Measurements from ENCODE around the gene ALDH1L2. TPM values are rescaled to one million over a fixed set of nuclear protein-coding genes. Genes with fewer than 3 reads are reported as not detected.

The ALDH1L2 gene
- total and polyA plus RNA-seq, 9 of the 15 experiments (the other 6 are each of a cell fraction or from before 2014, with no cell fraction given) = 1.1 to 9.9 (median 3.8) TPM

DNA sequence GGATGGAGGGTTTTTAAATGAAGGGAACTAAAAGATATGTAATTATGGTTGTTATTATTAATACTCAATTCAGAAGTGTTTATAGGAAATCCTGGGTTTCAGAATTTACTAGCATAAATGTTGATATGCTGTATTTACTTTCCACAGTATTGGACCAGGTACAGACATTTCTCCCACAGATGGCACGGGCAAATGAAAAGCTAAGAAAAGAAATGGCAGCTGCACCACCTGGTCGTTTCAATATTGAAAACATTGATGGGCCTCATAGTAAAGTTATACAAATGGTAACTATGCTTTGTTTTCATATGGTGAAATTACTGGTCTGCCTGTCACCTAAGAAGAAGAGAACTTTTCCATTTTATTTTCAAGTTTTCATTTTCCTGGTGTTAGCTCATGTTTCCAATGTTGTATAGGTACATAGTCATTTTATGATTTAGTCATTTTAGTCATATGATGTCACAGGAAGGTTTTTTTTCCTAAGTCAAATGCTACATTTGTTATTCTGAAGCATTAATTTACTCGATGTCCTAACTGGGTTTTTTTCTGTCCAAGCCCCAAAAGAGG, 92.6 kb downstream of the ALDH1L2 start:
- TF ChIP-seq POLR2A (conservative IDR thresholded peaks at IDR 0.05) (no peak), ZSCAN32 (CRISPR knock-in tag; IDR thresholded peaks at IDR 0.05) (no peak), MED1 (CRISPR knock-in tag; IDR thresholded peaks at IDR 0.05; ENCODE audit: borderline replicate concordance) (no peak), POLR3G (IDR thresholded peaks at IDR 0.05; ENCODE audit: extremely low read depth, insufficient read length, insufficient replicate concordance) (no peak)
- TF ChIP-seq, protein P1, sequence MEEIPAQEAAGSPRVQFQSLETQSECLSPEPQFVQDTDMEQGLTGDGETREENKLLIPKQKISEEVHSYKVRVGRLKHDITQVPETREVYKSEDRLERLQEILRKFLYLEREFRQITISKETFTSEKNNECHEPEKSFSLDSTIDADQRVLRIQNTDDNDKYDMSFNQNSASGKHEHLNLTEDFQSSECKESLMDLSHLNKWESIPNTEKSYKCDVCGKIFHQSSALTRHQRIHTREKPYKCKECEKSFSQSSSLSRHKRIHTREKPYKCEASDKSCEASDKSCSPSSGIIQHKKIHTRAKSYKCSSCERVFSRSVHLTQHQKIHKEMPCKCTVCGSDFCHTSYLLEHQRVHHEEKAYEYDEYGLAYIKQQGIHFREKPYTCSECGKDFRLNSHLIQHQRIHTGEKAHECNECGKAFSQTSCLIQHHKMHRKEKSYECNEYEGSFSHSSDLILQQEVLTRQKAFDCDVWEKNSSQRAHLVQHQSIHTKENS (CRISPR knock-in tag; IDR thresholded peaks at IDR 0.05) = no peak
- ChIA-PET CTCF (ENCODE audit: low intra/inter-chr PET ratio) (no interaction called here), POLR2A (interaction anchor here (0.8 to 1.1 kb wide), 2 partner anchors 90 to 610 kb away, joined by 3 read pairs; no protein-coding TSS in a partner anchor)
- Histone ChIP-seq H2AFZ (ENCODE audit: low read depth, low read length) (no peak overlapping the region), H3K9me1 (ENCODE audit: control insufficient read depth, insufficient read depth, low read length) (no peaks in the 10 kb centered on the region), H3K79me2 (ENCODE audit: control insufficient read depth, insufficient read depth, low read length) (peaks cover 39% of the 10 kb centered on the region), H4K20me1 (replicated peaks; ENCODE audit: control insufficient read depth, insufficient read depth, low read length) (no peaks in the 10 kb centered on the region), H3K27ac (ENCODE audit: extremely low read depth, low read depth, low read length) (no peak overlapping the region), H3K9me3 (replicated peaks; ENCODE audit: control insufficient read depth, insufficient read depth, low read depth, low read length) (no peaks in the 10 kb centered on the region), H3K4me1 (replicated peaks in 1 of 2; ENCODE audit: control insufficient read depth in 2 of 2, insufficient read depth in 2 of 2, low read length in 2 of 2) (peaks cover 0 to 10% of the 10 kb centered on the region in 2 experiments; a peak in 1 of 5 replicates), H3K36me3 (ENCODE audit: control insufficient read depth, insufficient read depth, low read length) (peaks cover 84% of the 10 kb centered on the region), H3K4me2 (ENCODE audit: insufficient read depth, low read length) (no peak overlapping the region), H3K9ac (ENCODE audit: insufficient read depth in 1 of 2, low read depth in 2 of 2, low read length in 2 of 2) (no peak overlapping the region), H3K27me3 (ENCODE audit: control insufficient read depth in 2 of 2, insufficient read depth in 2 of 2, low read length in 2 of 2) (no peaks in the 10 kb centered on the region), H3K4me3 (no peak overlapping the region)
- no TSS peak for BruUV-seq (replicated peaks)
- DNase-seq (ENCODE audit: extremely low read depth in 1 of 4, low spot score in 3 of 4) (no peak), ATAC-seq (no peak), FAIRE-seq (no peak)
- in situ Hi-C loops (cut with MboI) (no loop called here), intact Hi-C loops (cut with micrococcal nuclease) (no loop called here)
- WGBS (ENCODE audit: insufficient coverage, low coverage, missing lambda C conversion rate) = 71% methylated on average over 3 of the region's 3 CpGs

All from K562 (cell line).